GM23338 (cell line): ENCODE measurements around the gene RAB5B. TPM values are rescaled to one million over a fixed set of nuclear protein-coding genes. Genes with fewer than 3 reads are reported as not detected.
"Not testable (repeated sequence)": the region's sequence is repeated elsewhere in the genome, so short reads cannot be mapped to it uniquely, and the experiment has no call there.

ENCODE experiments used
- ATAC-seq: fragments of 200-7000 bp; cut with Tn5 transposase; 3 replicates; pipeline ENCODE4 v1.9.1; 2020
- DNase-seq: peaks from one replicate; pipeline ENCODE4 v3.0.0-alpha.2; 2015; ENCODE audit warnings: low spot score
- H2AFZ ChIP-seq: fragments of 200-600 bp; sonication (generic); 2 replicates; pipeline ENCODE4 v1.8.0; 2016; ENCODE audit warnings: antibody characterized with exemption, mild to moderate bottlenecking, moderate library complexity
- H3F3A ChIP-seq: fragments of 200-600 bp; sonication (generic); replicated peaks from 2 replicates; pipeline ENCODE4 v1.8.0; 2017; ENCODE audit warnings: antibody characterized with exemption, mixed run types, low read depth
- H3K27ac ChIP-seq: fragments of 200-600 bp; sonication (generic); 2 replicates; pipeline ENCODE4 v1.6.1; 2016; ENCODE audit warnings: low read depth
- H3K27me3 ChIP-seq: fragments of 200-600 bp; sonication (generic); 2 replicates; pipeline ENCODE4 v1.8.0; 2016; ENCODE audit warnings: mild to moderate bottlenecking, mixed run types, moderate library complexity; ENCODE audit not compliant: insufficient read depth
- H3K36me3 ChIP-seq: fragments of 200-600 bp; sonication (generic); 2 replicates; pipeline ENCODE4 v1.8.0; 2016; ENCODE audit warnings: mild to moderate bottlenecking; ENCODE audit not compliant: insufficient read depth
- H3K4me1 ChIP-seq: fragments of 200-600 bp; sonication (generic); 2 replicates; pipeline ENCODE4 v1.8.0; 2016; ENCODE audit warnings: mild to moderate bottlenecking, moderate library complexity; ENCODE audit not compliant: insufficient read depth
- H3K4me2 ChIP-seq: fragments of 200-600 bp; sonication (generic); 2 replicates; pipeline ENCODE4 v1.7.1; 2017; ENCODE audit warnings: mixed run types
- H3K4me3 ChIP-seq: fragments of 200-600 bp; sonication (generic); 2 replicates; pipeline ENCODE4 v1.6.1; 2016; ENCODE audit warnings: mixed run types
- H3K79me2 ChIP-seq: fragments of 200-600 bp; sonication (generic); replicated peaks from 2 replicates; pipeline ENCODE4 v1.8.0; 2017; ENCODE audit warnings: mild to moderate bottlenecking; ENCODE audit not compliant: insufficient read depth
- H3K9me2 ChIP-seq: fragments of 200-600 bp; sonication (generic); 2 replicates; pipeline ENCODE4 v1.8.0; 2017; ENCODE audit not compliant: insufficient read depth
- H4K20me1 ChIP-seq: fragments of 200-600 bp; sonication (generic); replicated peaks from 2 replicates; pipeline ENCODE4 v1.8.0; 2017; ENCODE audit warnings: mild to moderate bottlenecking; ENCODE audit not compliant: insufficient read depth
- H3K27ac Mint-ChIP-seq: 2 replicates; pipeline ENCODE4 v1.8.0; 2020; ENCODE audit warnings: inconsistent platforms, mild to moderate bottlenecking, moderate library complexity, mixed read lengths
- H3K27me3 Mint-ChIP-seq: 3 replicates; pipeline ENCODE4 v1.8.0; 2022; ENCODE audit warnings: low read depth, mild to moderate bottlenecking, moderate library complexity, mixed read lengths, inconsistent platforms; ENCODE audit not compliant: insufficient read depth, poor library complexity
- H3K36me3 Mint-ChIP-seq: 3 replicates; pipeline ENCODE4 v1.8.0; 2021; ENCODE audit warnings: low read depth, mild to moderate bottlenecking, inconsistent platforms, moderate library complexity, mixed read lengths
- H3K4me1 Mint-ChIP-seq: 3 replicates; pipeline ENCODE4 v1.8.0; 2020; ENCODE audit warnings: mild to moderate bottlenecking, inconsistent platforms, mixed read lengths
- H3K4me3 Mint-ChIP-seq: 3 replicates; pipeline ENCODE4 v1.8.0; 2021; ENCODE audit warnings: moderate library complexity, mild to moderate bottlenecking, inconsistent platforms, mixed read lengths
- H3K9me3 Mint-ChIP-seq: 3 replicates; pipeline ENCODE4 v1.8.0; 2020; ENCODE audit warnings: moderate library complexity, mild to moderate bottlenecking, inconsistent platforms, mixed read lengths
- CREB1 ChIP-seq: fragments of 250-450 bp; sonication (Bioruptor Pico); IDR thresholded peaks from 2 replicates; pipeline ENCODE4 v1.5.0; 2020; ENCODE audit warnings: low read depth, mild to moderate bottlenecking, moderate library complexity
- CTCF ChIP-seq, 2 experiments: fragments of 200-600 bp in 1 of 2; sonication (generic) in 1 of 2; conservative IDR thresholded peaks; 2 replicates each; pipeline versions ENCODE4 v1.5.1 to v1.6.1; 2016 to 2017; ENCODE audit warnings: antibody characterized with exemption in 2 of 2, low read depth in 2 of 2, mild to moderate bottlenecking in 2 of 2, moderate library complexity in 1 of 2
- ETS1 ChIP-seq: IDR thresholded peaks from 2 replicates; pipeline ENCODE4 v1.6.1; 2016; ENCODE audit warnings: antibody characterized with exemption
- POLR2AphosphoS5 ChIP-seq: IDR thresholded peaks from 2 replicates; pipeline ENCODE4 v1.6.1; 2016; ENCODE audit warnings: antibody characterized with exemption, low read depth
- ZNF331 ChIP-seq: fragments of 250-450 bp; sonication (Bioruptor Pico); IDR thresholded peaks from 2 replicates; pipeline ENCODE4 v1.5.0; 2020; ENCODE audit warnings: low read depth, mild to moderate bottlenecking, moderate library complexity
- polyA plus RNA-seq: library from polyadenylated mRNA; unstranded; fragments of >200 nt; fragmentation: Nextera tagmentation; extraction: Ambion mirVana; gene quantifications from 2 replicates; pipeline ENCODE4 v1.2.1, GENCODE V29; 2016
- total RNA-seq: library from RNA; depleted of rRNA; stranded (reverse); fragments of >200 nt; shearing (Covaris generic); gene quantifications from 2 replicates; pipeline ENCODE4 v1.2.3, GENCODE V29; 2014

Gene RAB5B
- total and polyA plus RNA-seq, 2 experiments from 2014 or later = 19.7 to 46.5 TPM

- H3K4me1 ChIP-seq = peaks cover 28% of the 10 kb centered on the region
These were observed 67.9 kb downstream of the RAB5B start, which contains the start of gene RPS26 for GRCh38 chr12:56041552-56042429. Gene RPS26 (plus strand): TSS chr12:56041918. CDS start chr12:56042167, 249 bp downstream.

GRCh38 chr12:56042430-56042813, 68.5 kb downstream of the RAB5B start:
- Histone ChIP-seq H3K36me3 (peaks cover 23% of the 10 kb centered on the region), H3K4me3 (peak overlapping the region; percentile 99), H4K20me1 (peaks cover 19% of the 10 kb centered on the region), H3K4me1 (peaks cover 28% of the 10 kb centered on the region), H3K79me2 (peaks cover 21% of the 10 kb centered on the region), H3F3A (peaks cover 51% of the 10 kb centered on the region), H3K27ac (peak overlapping the region; percentile 98), H3K4me2 (peak overlapping the region; percentile 100)
- Mint-ChIP-seq H3K27ac (peak overlapping the region; percentile 99), H3K4me3 (peak overlapping the region; percentile 95), H3K4me1 (peaks cover 41% of the 10 kb centered on the region), H3K36me3 (peaks cover 40% of the 10 kb centered on the region)
- H3K9me2 ChIP-seq, H3K27me3 ChIP-seq, DNase-seq, H3K9me3 Mint-ChIP-seq, H3K27me3 Mint-ChIP-seq, ATAC-seq, H2AFZ ChIP-seq: not testable (repeated sequence)

More at GRCh38 chr12:56041552-56042429, 67.9 kb downstream of the RAB5B start, which contains the start of gene RPS26:
- Mint-ChIP-seq H3K4me3 (peak within 1 kb of the TSS; percentile 95), H3K27me3 (peaks cover 7% of the 10 kb centered on the region), H3K9me3 (no peaks in the 10 kb centered on the region; the same call in 1 of the 3 replicates), H3K4me1 (peaks cover 47% of the 10 kb centered on the region), H3K36me3 (peaks cover 40% of the 10 kb centered on the region), H3K27ac (peak within 1 kb of the TSS; percentile 99)
- peaks cover 23% of the 10 kb centered on the region for H3K36me3 ChIP-seq
- peak within 1 kb of the TSS; percentile 100 for H3K4me2 ChIP-seq
- peak within 1 kb of the TSS; percentile 98 for H3K27ac ChIP-seq
- ATAC-seq = peak; percentile 89
- TF ChIP-seq ZNF331 = no peak
- peak; percentile 99 for TF ChIP-seq POLR2AphosphoS5
- peak; percentile 90 for TF ChIP-seq CREB1 (CRISPR knock-in tag)
- TF ChIP-seq CTCF (conservative IDR thresholded peaks at IDR 0.05; ENCODE audit: low read depth in 2 of 2) = peak; percentile 31 to 75; a peak in 3 of 4 replicates
- TF ChIP-seq ETS1 = peak; percentile 97
- H3F3A ChIP-seq = peaks cover 51% of the 10 kb centered on the region
- H3K79me2 ChIP-seq = peaks cover 21% of the 10 kb centered on the region
- peak; percentile 100 for DNase-seq
- H2AFZ ChIP-seq = peak within 1 kb of the TSS; percentile 97
- H3K9me2 ChIP-seq = no peaks in the 10 kb centered on the region
- H3K27me3 ChIP-seq = no peaks in the 10 kb centered on the region
- H3K4me3 ChIP-seq = peak within 1 kb of the TSS; percentile 99
- peaks cover 19% of the 10 kb centered on the region for H4K20me1 ChIP-seq
